ENCODE measurements around the gene MYOCD.

The MYOCD gene

DNA sequence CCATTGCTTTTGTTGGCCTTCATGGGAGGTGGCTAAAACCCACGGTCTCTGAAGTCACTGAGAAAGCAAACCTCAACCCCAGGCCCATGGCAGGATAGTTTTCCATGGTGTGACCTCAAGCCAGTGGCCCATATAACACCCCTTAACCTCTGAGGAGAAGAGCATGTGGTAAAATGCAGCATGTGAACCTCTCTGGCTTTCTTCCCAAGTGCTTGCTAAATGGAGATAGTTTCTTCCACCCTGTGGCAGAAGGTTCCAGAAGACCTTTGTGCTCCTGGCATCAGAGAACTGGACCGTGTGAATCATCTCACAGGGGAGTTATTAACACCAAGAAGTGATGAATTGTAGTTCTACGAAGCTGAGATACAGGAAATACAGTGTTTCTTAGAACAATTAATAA is 47.3 kb downstream of the MYOCD start:
- no peak for DNase-seq

DNA sequence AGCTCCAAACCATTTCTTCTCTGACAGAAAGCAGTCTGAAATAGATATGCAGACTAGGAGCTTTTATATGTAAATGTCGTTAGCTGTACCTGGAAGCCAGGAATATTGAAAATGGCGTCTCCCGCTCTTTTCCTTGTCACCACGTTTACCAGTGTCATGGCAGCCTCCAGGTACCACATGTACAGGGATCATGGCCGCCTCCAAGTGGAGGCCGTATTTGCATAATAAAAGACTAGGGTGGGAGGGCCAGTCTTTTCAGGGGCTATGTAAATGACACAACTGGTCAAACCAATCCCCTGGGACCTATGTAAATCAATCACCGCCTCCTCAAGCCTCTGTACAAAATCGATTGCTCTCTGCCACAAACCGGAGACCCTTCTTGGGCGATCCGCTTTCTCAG is 54.3 kb downstream of the MYOCD start:
- no peak for DNase-seq

- DNase-seq, result no peak
These were observed 55.9 kb downstream of the MYOCD start for GRCh38 chr17:12721581-12721980.

DNA sequence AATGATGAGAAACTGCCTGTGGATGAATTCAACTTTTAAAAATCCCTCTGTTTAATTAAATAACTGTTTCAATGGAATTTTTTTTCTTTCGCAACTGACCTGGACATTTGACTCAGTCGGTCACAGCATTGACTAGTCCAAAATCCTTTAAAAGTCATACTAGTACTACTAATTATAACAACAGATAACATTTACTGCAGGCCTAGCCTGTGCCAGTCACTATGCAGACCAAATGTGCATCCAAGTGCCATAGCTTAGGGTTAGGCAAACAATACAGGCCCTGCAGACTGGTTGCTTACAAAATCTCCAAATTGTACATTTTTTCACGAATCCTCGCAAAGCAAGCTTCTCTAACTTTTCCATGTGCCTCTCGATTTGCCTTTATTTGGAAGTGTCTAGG is 56.6 kb downstream of the MYOCD start:
- DNase-seq, result no peak

GRCh38 chr17:12726131-12726530 is 60.4 kb downstream of the MYOCD start:
- DNase-seq, result no peak

DNA sequence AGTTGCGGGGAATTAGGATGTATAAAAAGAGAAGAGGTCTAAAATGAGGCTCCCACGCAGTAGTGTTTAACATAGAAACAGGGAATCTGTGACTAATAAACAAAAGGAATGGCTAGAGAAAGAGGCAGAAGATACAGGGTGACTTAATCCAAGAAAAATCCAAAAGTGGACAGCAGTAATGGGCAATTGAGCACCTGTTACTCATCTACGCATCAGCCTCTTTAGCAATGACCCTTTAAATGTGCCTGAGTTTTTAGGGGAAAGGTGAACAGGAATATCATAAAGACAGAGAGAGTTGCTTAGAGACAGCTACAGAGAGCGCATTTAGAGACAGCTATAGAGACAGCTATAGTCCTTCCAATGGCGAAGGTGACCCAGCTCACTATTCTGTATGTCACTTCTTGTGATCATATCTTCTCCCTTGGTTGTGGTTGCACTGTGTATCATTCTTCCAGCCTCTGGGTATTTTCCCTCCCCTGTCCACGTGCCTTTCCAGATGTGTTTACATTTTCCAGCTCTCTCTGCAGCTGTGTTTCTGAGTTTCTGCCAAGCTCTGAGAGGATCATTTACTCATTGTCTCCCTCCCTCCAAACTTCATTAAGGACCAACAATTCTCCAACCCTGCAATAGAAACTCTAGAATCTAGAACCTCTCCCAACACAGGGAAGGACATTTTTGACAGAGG is 61.5 kb downstream of the MYOCD start:
- no peak for DNase-seq

DNA sequence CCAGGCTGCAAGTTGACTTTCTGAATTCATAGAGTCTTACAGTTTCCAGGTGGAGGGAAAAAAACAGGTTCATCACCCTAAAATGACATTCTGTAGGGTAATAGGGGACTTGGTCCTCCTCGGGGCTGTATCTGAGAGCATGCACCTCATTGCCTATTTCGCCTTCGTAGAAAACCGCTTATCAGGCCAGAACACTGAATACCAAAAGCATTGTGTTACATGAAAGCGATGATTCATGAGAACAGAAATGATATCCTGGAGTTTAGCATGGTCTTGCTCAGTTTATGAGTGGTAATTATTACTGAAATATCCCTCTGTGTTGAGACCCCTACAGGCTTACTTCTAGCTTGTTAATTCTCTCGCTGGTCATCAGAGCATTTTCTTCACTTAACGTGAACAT is 62.2 kb downstream of the MYOCD start:
- DNase-seq, result no peak

DNA sequence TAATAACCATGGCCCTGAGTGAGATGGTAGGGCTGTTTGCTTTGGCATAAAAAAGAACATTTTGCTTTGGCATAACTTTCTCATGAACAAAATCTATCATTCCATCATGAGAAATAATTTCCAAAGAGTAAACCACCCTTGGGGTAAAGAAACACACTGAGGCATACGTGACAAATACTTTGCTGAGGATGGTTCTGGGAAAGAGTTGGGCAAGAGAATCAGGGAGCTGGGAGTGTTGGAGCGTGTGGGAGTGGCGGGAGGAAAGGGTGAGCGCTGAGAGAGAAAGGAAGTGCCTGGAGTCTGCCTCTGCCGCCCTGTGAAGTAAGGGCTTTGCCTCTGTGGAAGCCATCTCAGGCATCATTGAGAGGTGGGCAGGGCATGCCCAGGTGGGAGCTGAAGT is 63.4 kb downstream of the MYOCD start:
- no peak for DNase-seq

DNA sequence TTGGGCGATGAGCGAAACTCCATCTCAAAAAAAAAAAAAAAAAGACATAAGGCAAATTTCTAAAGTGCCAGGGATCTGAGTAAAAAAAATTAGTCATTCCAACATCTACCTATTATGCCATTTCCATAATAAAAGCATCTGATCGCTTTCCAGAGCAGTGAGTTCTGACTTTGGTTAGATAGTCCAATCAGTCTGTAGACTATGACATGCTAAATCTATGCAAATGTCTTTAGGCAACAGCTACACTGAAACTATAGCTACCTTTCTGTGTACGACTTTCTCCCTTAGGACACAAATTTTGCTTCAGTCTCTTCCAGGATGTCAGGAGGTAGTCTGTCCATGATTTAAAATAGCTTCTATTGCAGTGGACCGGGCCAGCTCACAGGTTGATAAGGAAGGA is 64.7 kb downstream of the MYOCD start:
- DNase-seq, result no peak

DNA sequence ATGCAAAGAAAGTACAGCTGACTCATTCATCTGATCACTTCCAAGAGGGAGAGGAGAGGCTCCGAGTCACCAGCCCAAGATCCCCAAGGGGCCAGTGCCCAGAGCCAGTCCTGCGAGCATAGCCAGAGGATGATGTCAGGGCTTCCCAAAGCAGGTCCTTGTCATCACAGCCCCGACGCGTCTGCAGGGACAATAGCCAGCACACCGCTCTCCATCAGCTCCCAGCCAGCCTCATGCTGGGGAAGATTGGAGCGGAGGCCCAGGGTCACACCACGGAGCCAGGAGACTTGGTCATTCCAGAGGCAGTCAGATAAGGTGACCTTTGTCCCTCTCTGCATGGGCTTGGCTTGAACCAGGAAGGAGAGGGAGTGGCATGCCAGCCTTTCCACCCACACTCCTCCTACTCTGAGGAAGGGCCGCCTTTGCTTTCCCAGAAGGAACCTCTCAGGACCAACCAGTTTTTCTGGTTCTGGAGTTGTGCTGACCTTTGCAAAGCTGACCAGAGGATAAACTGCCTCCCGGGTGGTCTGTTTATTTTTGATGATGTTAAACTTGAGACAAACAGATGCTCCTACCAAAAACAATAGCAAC is 65.3 kb downstream of the MYOCD start:
- DNase-seq, result no peak

DNA sequence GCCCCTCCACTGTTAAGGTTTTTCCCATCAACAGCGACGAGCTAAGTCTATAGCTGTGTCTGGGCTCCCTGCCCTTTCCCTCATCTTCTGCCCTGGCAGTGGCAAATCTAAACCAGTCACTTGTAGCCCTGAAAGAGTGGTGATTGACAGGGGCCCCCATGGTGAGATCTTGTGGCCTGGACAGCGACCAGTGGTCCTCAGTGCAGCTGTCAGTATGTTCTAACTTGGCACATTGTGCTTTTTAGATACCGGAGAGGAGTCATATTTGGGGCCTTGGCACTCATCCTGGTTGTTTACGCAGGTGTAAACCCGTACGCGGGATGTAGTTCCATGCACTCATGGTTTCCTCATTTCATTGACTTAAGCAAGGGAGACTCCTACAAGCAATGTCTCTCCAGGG is 66.1 kb downstream of the MYOCD start:
- no peak for DNase-seq

DNA sequence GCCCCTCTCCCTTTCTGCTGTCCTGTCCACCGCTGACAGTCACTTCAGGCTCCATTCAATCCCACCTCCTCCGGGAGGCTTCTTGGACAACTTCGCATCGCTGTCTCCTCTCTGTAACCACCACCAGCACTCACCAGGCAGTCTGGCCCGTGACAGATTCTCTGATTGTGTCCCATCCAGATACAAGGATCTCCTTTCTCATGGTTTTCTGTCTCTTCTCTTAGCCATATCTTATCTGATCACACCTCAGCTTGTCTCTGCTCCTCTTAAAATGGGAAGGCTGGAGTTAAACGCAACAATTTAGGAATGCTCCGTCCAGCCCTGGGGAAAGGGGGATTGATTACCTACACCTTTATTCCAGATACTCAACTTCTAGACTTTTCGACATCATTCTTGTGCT is 66.7 kb downstream of the MYOCD start:
- no peak for DNase-seq

DNA sequence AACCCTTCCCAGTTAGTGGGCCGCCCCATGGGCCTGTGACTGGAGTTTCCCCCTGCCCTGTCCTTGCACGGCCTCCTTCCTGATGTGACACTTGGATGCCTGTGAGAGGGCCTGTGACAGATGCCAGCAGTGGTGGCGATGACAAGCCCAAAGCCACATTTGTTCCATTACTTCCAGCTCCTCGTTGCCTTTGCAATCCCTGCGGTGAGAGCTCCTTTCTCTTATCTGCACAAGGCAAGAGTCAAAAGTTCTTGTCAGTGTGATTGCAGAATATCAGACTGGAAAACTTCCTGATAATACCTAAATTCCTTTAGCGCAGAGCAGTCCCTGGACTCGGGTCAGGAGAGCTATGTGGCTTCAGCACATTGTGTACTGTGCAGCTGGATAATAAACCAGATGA is 69.2 kb downstream of the MYOCD start:
- no peak for DNase-seq

DNA sequence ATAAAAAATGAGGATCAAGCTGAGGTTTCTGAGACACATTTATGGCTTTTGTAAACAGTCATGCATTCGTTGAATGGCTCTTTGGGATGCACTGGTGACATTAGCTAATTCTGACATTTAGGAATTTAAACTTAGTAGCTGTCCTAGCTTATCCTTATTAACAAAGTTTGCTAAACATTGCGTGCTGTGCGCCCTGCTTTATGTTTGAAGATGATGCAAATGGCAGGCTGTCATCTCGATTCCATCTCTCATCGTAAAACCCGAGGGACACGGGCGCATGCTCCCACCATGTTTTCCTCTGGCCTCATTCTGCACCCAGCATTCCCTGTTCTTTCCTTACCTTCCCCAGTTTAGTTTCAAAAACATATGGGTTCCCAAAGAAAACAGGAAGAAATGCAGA is 69.8 kb downstream of the MYOCD start:
- DNase-seq, result no peak

DNA sequence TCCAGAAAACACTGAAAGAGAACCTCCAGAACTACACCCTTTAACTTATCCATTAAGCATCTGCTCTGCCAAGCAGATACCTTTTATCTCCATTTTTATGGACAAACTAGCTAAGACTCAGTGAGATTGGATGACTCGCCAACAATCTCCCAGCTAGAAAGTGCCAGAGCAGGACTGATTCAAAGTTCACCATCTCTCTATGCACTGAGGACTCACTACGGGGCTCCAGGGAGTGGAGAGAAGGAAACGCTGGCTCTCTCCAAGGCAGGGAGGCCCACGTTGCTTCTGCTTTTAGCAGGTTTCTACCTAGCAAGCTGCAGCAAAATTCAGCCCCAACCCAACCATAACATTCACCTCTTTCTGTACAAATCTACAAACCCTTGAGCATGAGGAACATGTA is 70.8 kb downstream of the MYOCD start:
- no peak for DNase-seq

GRCh38 chr17:12737740-12738469 is 72.2 kb downstream of the MYOCD start:
- DNase-seq, result no peak

DNA sequence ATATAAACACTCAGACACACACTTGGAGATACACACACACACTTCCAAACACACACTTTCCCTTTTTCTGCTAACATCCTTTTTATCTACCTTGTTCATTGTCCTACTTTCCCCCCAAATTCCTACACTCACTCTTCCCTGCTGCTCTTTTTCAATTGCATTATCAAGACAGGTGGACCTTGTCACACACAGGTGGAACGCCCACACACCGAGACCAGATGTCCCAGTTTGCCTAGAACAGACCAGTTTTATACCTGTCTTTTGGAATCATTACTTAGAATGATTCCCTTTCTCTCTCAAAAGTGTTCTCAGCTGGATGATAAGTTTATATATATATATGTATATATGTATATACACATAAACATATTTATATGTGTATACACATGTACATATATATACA is 72.9 kb downstream of the MYOCD start:
- DNase-seq, result no peak

- DNase-seq, result no peak
These were observed 73.8 kb downstream of the MYOCD start for GRCh38 chr17:12739500-12739899.

GRCh38 chr17:12743046-12743445 is 77.4 kb downstream of the MYOCD start:
- DNase-seq, result no peak

- no peak for DNase-seq
These were observed 78.6 kb downstream of the MYOCD start for GRCh38 chr17:12744298-12744697.

DNA sequence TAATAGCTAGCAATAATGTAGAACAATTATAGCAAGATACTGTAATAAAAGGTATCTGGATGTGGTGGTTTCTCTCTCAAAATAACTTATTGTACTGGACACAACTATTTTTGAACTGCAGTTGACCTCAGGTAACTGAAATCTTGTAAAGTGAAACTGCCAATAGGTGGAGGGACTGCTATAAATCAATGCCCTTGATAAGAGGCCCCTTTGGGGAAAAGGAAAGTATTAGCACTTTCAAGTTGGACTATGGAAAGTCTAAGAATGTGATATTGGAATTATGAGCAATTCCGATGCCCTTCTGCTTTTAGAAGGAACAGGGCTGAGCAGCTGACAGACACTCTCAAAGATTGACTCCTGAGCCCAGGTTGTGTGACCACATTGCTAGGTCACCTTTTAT is 79.1 kb downstream of the MYOCD start:
- no peak for DNase-seq

DNA sequence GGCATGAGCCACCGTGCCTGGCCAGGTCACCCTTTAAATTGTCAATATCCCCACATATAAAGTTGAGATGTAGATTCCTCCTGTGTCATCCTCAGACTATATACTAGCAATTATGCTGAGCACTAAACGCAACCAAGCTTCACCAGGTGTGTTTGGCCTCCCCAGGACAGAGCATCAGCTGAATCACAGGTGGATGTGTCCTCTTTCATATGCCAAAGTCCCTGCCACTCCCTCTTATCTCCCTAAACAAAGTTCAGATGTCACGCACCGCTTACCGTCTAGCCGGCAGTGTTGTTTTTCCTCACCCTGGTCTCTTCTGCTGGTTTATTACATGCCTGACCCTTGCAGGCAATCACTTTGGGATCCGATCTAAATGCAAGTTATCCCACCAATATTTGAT is 79.8 kb downstream of the MYOCD start:
- DNase-seq, result no peak

DNA sequence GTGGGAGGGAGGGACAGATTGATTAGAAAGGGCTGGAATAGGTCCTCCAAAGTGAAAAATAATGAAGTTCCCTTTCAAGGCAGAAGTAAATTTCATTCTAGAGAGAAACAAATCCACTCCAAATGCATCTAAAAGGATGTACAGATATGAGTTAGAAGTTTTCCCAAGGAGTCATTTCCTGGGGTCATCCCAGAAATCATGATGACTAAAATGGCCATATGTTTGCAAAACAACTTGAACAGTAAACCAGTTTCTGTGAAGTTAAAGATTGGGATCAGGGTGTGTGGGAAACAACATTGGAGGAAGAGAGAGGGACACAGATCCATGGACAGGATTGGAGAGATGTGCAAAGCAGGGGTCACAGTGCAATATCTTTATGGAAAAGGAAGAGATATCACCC is 91.1 kb downstream of the MYOCD start:
- no peak for DNase-seq

- no peak for DNase-seq
These were observed 93.4 kb downstream of the MYOCD start for GRCh38 chr17:12759090-12759489.

GRCh38 chr17:12765548-12765947 is 99.9 kb downstream of the MYOCD start:
- no peak for DNase-seq

Data from activated CD8-positive, alpha-beta memory T cell treated with anti-CD3 and anti-CD28 coated beads for 24 hours (primary cell).